HG03175 (cell line): ENCODE measurements around the gene NUP205.

Experiments
- ATAC-seq: cut with Tn5 transposase; IDR thresholded peaks from one replicate; pipeline ENCODE4 v1.9.1; 2021; ENCODE audit warnings: mild to moderate bottlenecking, moderate library complexity; ENCODE audit not compliant: unreplicated experiment

NUP205 gene

GRCh38 chr7:135538376-135538775, 19.3 kb upstream of the NUP205 start:
- ATAC-seq: no peak

DNA sequence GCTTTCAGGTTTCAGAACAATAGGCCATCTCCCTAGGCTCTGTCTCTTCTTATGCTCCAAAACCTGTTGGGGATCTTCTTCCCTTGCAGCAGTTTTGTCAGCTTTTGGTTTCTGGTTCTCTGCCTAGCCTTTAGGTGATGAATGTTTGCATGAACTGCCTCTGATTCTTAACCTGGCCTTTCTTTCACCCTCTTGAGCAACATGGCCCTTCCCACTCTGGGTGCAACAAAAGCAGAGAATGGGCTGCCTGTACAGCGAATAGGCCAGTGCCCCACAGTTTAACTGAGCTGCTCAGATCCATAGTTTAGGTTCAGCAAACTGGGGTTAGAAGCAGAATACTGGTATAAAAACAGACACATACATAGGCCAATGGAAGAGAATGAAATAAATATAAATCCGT, 18.1 kb upstream of the NUP205 start:
- ATAC-seq: no peak

DNA sequence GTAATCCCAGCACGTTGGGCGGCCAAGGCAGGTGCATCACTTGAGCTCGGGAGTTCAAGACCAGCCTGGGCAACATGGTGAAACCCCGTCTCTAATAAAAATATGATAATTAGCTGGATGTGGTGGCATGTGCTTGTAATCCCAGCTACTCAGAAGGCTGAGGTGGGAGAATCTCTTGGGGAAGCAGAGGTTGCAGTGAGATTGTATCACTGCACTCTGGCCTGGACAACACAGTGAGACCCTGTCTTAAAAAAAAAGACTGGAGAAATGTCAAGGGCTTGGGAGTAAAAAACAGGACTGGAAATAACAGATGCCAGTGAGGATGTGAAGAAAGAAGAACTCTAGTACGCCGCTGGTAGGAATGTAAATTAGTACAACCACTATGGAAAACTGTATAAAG, 16.7 kb upstream of the NUP205 start:
- ATAC-seq: no peak

DNA sequence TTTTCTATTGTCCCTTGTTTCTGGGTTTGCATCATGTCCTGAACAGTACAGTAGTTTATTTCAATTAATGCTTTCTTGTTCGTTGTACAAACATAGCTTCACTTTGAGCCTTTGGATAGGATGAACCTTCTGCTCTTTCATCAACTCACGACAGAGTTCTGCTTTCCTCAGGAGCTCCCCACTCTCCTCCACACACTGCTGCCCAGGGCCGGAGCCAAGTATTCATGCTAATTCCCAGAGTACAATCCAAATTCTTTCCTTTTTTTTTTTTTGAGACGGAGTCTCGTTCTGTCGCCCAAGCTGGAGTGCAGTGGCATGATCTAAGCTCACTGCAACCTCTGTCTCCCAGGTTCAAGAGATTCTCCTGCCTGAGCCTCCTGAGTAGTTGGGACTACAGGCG, 7.5 kb upstream of the NUP205 start:
- ATAC-seq: no peak

GRCh38 chr7:135552148-135552547, 5.6 kb upstream of the NUP205 start:
- ATAC-seq: no peak

DNA sequence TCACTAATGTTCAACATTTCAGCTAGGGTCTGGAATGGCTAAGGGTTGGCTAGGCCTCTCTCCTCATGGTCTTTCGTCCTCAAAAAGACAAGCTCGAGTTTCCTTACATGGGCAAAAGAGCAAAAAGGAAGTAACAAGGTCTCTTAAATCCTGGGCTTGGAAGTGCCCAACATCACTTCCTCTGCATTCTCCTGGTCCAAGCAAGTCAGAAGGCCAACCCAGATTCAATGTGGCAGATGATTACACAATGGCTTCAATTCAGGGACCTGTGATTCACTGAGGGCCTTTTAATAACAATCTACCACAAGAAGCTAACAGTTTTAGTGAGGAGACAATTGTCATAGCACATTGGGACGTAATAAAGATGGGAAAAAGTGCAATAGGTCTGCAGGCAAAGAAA, 4.4 kb upstream of the NUP205 start:
- ATAC-seq: no peak

DNA sequence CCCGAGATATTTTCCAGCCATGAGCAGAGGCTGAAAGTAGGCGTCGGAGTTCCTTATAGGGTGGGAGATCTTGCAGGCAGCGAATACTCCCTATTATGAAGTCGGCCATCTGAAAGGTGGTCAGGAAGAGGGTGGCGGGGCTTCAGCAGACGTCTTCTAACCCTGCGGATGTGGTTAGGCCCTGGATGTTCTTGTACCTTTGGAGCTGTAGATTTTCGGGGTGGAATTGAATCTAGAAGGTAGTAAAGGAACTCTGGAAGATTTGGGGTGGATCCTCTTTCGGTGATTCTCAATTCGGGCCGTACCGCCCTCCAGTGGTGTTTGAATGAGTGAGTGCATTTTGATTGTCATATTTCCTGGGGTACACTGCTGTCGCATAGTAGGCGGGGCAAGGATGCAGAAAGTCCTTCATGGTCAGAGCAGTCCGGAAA, 635 bp downstream of the NUP205 start:
- ATAC-seq: peak; percentile 81

- no peak for ATAC-seq
Measured at GRCh38 chr7:135558881-135559280, 1.2 kb downstream of the NUP205 start.

- no peak for ATAC-seq
Measured at GRCh38 chr7:135560631-135561030, 2.9 kb downstream of the NUP205 start.

DNA sequence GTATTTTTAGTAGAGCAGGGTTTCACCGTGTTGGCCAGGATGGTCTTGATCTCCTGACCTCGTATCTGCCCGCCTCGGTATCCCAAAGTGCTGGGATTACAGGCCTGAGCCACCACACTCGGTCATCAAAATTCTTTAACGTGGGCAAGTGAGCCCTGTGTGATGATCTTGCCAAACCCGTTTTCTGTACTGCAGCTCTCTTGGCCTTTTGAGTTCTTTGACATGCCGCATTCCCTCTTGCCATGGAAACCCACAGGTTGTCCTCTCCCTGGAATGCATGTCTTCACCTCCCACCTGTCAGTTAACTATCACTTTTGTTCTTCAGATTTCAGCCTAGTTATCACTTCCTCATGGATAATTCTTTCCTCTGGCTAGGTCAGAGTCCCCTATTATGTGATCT, 5.0 kb downstream of the NUP205 start:
- no peak for ATAC-seq

- ATAC-seq: no peak
Measured at GRCh38 chr7:135571834-135572233, 14.1 kb downstream of the NUP205 start.

DNA sequence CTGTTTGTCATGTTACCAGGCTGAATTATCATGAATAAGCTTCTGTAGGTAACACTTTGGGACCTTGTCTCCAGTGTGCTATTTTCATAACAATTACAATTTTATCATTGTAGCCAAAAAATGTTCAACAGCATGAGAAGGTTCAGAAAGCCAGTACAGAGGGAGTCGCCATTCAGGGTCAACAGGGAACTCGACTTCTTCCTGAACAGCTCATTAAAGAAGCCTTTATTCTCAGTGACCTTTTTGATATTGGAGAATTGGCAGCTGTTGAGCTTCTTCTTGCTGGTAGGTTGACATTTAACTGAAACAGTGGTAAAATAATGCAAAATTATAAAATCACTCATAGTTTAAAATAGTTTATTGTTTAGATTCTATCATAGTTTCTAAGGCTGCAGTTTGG, 15.8 kb downstream of the NUP205 start:
- ATAC-seq: no peak

DNA sequence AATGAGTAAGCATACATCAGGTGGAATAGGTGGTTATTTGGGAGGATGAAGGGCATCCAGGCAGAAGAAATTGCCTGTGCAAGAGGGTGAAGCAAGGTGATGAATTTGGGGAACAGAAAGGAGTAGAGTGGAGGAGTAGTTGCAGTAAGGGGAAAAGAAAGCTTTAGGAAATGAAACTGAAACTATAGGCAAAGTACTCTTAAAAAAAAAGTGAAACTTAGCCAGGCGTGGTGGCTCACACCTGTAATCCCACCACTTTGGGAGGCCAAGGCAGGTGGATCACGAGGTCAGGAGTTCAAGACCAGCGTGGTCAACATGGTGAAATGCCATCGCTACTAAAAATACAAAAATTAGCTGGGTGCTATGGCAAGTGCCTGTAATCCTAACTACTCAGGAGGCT, 17.6 kb downstream of the NUP205 start:
- ATAC-seq: no peak

GRCh38 chr7:135578569-135578968, 20.9 kb downstream of the NUP205 start:
- ATAC-seq: no peak

DNA sequence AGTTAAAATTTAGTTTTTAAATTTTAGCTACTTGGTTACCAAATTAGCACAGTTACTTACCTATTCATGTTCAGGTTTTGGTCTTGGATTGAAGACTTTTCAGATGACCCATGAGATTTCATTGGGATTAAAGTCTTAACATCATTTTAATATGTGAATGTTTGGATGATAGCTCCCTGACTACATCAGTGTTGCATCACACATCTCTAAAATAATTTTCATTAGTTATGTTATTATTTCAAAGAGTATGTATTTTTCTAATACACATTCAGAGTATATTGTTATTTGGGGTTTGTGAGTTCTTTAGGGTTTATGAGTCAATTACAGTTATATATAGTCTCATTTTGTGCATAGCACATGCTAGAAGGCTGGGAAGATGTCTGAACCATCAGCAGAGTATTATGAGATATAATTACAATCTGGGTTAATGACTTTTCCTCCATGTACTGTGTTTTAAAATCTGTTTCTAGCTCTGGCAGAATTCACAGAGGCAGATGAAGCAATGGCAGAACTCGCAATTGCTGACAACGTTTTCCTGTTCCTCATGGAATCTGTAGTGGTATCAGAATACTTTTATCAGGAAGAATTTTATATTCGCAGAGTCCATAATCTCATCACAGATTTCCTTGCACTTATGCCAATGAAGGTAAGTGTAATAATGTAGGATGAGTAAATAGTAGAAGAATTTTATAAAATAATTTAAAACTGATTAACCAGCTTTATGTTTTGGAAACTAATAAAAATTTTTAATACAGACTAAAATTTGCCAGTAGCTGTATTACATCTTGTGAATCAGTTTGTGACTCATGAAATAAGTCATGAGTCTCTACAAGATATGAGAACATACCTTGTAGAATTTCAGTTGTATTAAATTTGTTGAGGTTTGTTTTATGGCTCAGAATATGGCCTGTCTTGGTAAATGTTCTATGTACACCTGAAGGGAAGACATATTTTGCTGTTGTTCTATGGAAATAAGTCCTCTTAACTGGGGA, 26.9 kb downstream of the NUP205 start:
- no peak for ATAC-seq

- no peak for ATAC-seq
Measured at GRCh38 chr7:135597181-135597925, 39.6 kb downstream of the NUP205 start.

DNA sequence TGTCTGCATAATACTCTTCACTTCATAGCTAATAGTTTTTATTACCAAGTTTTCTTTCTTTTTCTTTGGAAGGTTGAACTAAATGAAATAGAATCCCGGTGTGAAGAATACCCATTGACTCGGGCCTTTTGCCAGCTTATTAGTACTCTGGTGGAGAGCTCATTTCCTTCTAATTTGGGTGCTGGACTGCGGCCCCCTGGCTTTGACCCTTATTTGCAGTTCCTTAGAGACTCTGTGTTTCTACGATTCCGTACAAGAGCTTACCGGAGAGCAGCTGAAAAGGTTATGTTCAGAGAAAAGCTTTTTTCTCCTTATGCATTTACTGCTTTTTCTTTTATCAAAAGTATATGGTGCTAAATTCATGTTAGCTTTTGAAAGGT, 40.2 kb downstream of the NUP205 start:
- no peak for ATAC-seq

DNA sequence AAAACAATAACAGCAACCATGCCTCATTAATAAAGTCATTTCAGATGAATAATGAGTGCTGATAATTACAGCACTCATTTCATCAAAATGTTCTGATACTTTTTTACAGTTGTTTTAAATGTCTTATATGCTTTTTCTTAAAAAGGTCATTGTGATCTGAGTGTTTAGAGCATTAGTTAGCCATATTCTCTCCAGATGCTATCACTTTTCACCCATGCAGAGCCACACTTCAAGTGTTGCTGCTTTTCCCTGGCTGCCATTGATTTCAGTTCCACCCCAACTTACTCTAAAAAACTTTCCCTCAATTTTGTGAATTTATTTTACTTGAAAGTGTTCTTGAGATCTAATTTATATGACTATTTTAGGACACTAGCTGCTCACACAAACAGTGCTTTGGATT, 41.8 kb downstream of the NUP205 start:
- no peak for ATAC-seq

DNA sequence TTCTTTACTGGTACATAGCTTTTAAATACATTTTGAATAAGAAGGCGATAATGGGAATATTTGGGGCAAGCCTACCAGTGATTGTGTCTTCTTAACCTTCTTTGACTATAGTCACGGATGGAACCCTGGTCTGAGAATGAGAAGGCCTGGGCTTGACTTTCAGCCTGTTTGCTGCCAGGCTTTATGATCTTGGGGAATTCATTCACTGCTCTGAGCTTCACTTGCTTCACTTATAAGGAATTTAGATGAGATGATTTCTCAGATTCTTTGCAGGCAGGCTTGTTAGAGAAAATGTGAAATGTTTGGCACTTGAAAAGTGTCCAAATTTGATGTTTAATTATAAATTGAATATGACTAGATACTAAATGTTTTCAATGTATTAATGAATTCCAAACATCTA, 42.5 kb downstream of the NUP205 start:
- no peak for ATAC-seq

- ATAC-seq: no peak
Measured at GRCh38 chr7:135601182-135601581, 43.5 kb downstream of the NUP205 start.

GRCh38 chr7:135602304-135602703, 44.6 kb downstream of the NUP205 start:
- no peak for ATAC-seq

DNA sequence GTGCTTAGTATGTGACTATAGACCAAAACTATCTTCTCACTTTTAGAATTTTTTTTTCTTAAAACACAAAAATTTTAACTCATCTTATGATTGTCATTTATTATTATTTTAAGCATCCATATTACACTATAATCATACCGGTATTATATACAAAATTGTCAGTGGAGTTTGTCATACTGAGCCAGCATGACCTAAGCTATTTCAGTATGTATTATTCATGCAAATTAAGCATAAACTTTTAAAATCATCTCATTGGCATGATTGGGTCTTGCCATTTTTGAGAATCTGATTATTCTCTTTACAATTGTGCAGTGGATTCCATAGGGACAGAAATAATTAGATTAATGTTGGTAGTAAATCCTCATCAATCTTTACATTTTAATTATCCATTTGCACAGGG, 58.4 kb downstream of the NUP205 start:
- no peak for ATAC-seq
